Neural progenitor cell (in vitro differentiated cells): ENCODE measurements around the gene DACH1. TPM values are rescaled to one million over a fixed set of nuclear protein-coding genes. Genes with fewer than 3 reads are reported as not detected.

ENCODE experiments used
- DNase-seq: peaks from one replicate; pipeline ENCODE4 v3.0.0-alpha.2; 2016; ENCODE audit warnings: low spot score
- H2AFZ ChIP-seq: fragments of 200-600 bp; sonication (generic); replicated peaks from 2 replicates; pipeline ENCODE4 v1.6.1; 2016; ENCODE audit warnings: antibody characterized with exemption
- H3F3A ChIP-seq: fragments of 200-600 bp; sonication (generic); 2 replicates; pipeline ENCODE4 v1.6.1; 2016; ENCODE audit warnings: antibody characterized with exemption, low read depth
- H3K27ac ChIP-seq: fragments of 200-600 bp; sonication (generic); 2 replicates; pipeline ENCODE4 v1.5.1; 2016; ENCODE audit warnings: mild to moderate bottlenecking
- H3K27me3 ChIP-seq: fragments of 200-600 bp; sonication (generic); 2 replicates; pipeline ENCODE4 v1.6.1; 2016; ENCODE audit warnings: mild to moderate bottlenecking, moderate library complexity
- H3K36me3 ChIP-seq: fragments of 200-600 bp; sonication (generic); 2 replicates; pipeline ENCODE4 v1.5.1; 2016
- H3K4me1 ChIP-seq: fragments of 200-600 bp; sonication (generic); 2 replicates; pipeline ENCODE4 v1.6.1; 2016; ENCODE audit warnings: mixed run types
- H3K4me2 ChIP-seq: fragments of 200-600 bp; sonication (generic); 2 replicates; pipeline ENCODE4 v1.6.1; 2016
- H3K4me3 ChIP-seq: fragments of 200-600 bp; sonication (generic); 2 replicates; pipeline ENCODE4 v1.5.1; 2016
- H3K79me2 ChIP-seq: fragments of 200-600 bp; sonication (generic); 2 replicates; pipeline ENCODE4 v1.6.1; 2016; ENCODE audit warnings: low read depth
- H3K9ac ChIP-seq: fragments of 200-600 bp; sonication (generic); 2 replicates; pipeline ENCODE4 v1.6.1; 2016
- H3K9me3 ChIP-seq: fragments of 200-600 bp; sonication (generic); 2 replicates; pipeline ENCODE4 v1.5.1; 2016; ENCODE audit warnings: low read depth
- H4K20me1 ChIP-seq: fragments of 200-600 bp; sonication (generic); 2 replicates; pipeline ENCODE4 v1.6.1; 2016; ENCODE audit warnings: low read depth
- H3K27ac Mint-ChIP-seq: 3 replicates; pipeline ENCODE4 v1.8.0; 2021; ENCODE audit warnings: mixed read lengths
- H3K27me3 Mint-ChIP-seq: 2 replicates; pipeline ENCODE4 v1.8.0; 2022; ENCODE audit warnings: low read depth, mild to moderate bottlenecking, inconsistent platforms, moderate library complexity, mixed read lengths; ENCODE audit not compliant: insufficient read depth
- H3K36me3 Mint-ChIP-seq: 3 replicates; pipeline ENCODE4 v1.8.0; 2021; ENCODE audit warnings: mixed read lengths
- H3K4me1 Mint-ChIP-seq: 3 replicates; pipeline ENCODE4 v1.8.0; 2021; ENCODE audit warnings: mixed read lengths
- H3K4me3 Mint-ChIP-seq: 3 replicates; pipeline ENCODE4 v1.8.0; 2021; ENCODE audit warnings: mild to moderate bottlenecking, moderate library complexity, mixed read lengths
- H3K9me3 Mint-ChIP-seq: 3 replicates; pipeline ENCODE4 v1.8.0; 2020; ENCODE audit warnings: mixed read lengths
- EZH2 ChIP-seq: fragments of 200-600 bp; sonication (generic); IDR thresholded peaks from 2 replicates; pipeline ENCODE4 v1.6.1; 2017; ENCODE audit warnings: antibody characterized with exemption, mild to moderate bottlenecking, moderate library complexity
- EZH2phosphoT487 ChIP-seq: fragments of 200-600 bp; sonication (generic); IDR thresholded peaks from 2 replicates; pipeline ENCODE4 v1.6.1; 2017; ENCODE audit warnings: antibody characterized with exemption
- total RNA-seq: library from RNA; depleted of rRNA; stranded (reverse); fragments of >200 nt; gene quantifications from 2 replicates; pipeline ENCODE4 v1.2.3, GENCODE V29; 2015; ENCODE audit warnings: low replicate concordance
- TF ChIP-seq, protein P1 (sequence below): fragments of 200-600 bp; sonication (generic); IDR thresholded peaks from 2 replicates; pipeline ENCODE4 v1.5.1; 2017; ENCODE audit warnings: antibody characterized with exemption, mild to moderate bottlenecking

DACH1 gene
- total RNA-seq, 1 donor from 2014 or later: 27.6 TPM

DNA sequence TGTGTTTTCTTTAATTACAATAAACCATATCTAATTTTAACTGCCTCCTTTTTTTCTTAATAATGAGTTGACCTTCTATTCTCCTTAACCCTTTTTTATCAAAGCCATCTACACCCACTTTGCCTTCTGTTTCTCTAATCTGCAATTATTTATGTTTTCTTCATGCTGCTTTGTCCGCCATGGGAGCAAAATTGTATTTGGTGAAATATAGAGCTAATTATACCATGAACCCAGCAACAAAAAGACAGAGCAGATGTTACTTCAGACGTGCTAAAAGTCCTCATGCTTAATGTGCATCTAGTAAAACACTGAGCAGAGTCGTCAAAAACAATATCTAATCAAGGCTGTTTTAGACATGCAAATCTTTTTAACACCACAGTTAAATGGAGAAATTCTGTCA, 264.7 kb downstream of the DACH1 start:
- Histone ChIP-seq H3F3A (no peaks in the 10 kb centered on the region), H3K79me2 (no peaks in the 10 kb centered on the region), H3K4me1 (no peaks in the 10 kb centered on the region), H3K27ac (no peak overlapping the region), H4K20me1 (peaks cover 5% of the 10 kb centered on the region), H3K4me2 (no peak overlapping the region), H3K27me3 (no peaks in the 10 kb centered on the region), H3K9me3 (no peaks in the 10 kb centered on the region), H3K9ac (no peak overlapping the region), H3K36me3 (no peaks in the 10 kb centered on the region), H2AFZ (no peak overlapping the region), H3K4me3 (no peak overlapping the region)
- H3K4me1 Mint-ChIP-seq: peaks cover 4% of the 10 kb centered on the region
- no peak for DNase-seq
- no peak for TF ChIP-seq EZH2phosphoT487
- TF ChIP-seq, protein P1, sequence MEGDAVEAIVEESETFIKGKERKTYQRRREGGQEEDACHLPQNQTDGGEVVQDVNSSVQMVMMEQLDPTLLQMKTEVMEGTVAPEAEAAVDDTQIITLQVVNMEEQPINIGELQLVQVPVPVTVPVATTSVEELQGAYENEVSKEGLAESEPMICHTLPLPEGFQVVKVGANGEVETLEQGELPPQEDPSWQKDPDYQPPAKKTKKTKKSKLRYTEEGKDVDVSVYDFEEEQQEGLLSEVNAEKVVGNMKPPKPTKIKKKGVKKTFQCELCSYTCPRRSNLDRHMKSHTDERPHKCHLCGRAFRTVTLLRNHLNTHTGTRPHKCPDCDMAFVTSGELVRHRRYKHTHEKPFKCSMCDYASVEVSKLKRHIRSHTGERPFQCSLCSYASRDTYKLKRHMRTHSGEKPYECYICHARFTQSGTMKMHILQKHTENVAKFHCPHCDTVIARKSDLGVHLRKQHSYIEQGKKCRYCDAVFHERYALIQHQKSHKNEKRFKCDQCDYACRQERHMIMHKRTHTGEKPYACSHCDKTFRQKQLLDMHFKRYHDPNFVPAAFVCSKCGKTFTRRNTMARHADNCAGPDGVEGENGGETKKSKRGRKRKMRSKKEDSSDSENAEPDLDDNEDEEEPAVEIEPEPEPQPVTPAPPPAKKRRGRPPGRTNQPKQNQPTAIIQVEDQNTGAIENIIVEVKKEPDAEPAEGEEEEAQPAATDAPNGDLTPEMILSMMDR: no peak
- no peak for TF ChIP-seq EZH2
- no peaks in the 10 kb centered on the region for H3K9me3 Mint-ChIP-seq
- H3K36me3 Mint-ChIP-seq: peaks cover 4% of the 10 kb centered on the region
- no peak overlapping the region for H3K27ac Mint-ChIP-seq
- peaks cover 2% of the 10 kb centered on the region for H3K27me3 Mint-ChIP-seq
- no peak overlapping the region for H3K4me3 Mint-ChIP-seq

DNA sequence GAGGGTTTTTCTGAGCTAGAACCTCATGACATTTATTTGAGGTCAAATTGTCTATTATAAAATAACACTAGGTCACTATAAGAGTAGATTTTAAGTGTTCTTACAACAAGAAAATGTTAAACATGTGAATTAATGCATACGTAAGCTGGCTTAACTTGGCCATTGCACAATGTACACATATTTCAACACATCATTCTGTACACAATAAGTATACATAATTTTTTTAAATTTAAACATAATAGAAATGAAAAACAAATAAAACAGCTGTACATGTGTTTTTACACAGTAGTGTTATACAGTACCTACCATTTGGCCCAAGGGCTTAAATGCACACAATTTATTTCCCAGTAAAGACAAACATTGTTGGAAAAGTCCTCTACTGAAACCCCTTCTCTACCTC, 269.9 kb downstream of the DACH1 start:
- Mint-ChIP-seq H3K9me3 (no peaks in the 10 kb centered on the region), H3K27ac (no peak overlapping the region), H3K36me3 (peaks cover 7% of the 10 kb centered on the region), H3K4me1 (no peaks in the 10 kb centered on the region), H3K4me3 (no peak overlapping the region), H3K27me3 (peaks cover 2% of the 10 kb centered on the region)
- no peak overlapping the region for H3K4me2 ChIP-seq
- no peak overlapping the region for H3K9ac ChIP-seq
- no peaks in the 10 kb centered on the region for H3F3A ChIP-seq
- no peak overlapping the region for H2AFZ ChIP-seq
- H4K20me1 ChIP-seq: no peaks in the 10 kb centered on the region
- H3K4me1 ChIP-seq: no peaks in the 10 kb centered on the region
- no peaks in the 10 kb centered on the region for H3K9me3 ChIP-seq
- H3K27me3 ChIP-seq: no peaks in the 10 kb centered on the region
- no peaks in the 10 kb centered on the region for H3K79me2 ChIP-seq
- no peak overlapping the region for H3K4me3 ChIP-seq
- no peak overlapping the region for H3K27ac ChIP-seq
- no peak for DNase-seq
- no peak for TF ChIP-seq EZH2phosphoT487
- no peak for TF ChIP-seq EZH2
- TF ChIP-seq, protein P1: no peak
- H3K36me3 ChIP-seq: no peaks in the 10 kb centered on the region

DNA sequence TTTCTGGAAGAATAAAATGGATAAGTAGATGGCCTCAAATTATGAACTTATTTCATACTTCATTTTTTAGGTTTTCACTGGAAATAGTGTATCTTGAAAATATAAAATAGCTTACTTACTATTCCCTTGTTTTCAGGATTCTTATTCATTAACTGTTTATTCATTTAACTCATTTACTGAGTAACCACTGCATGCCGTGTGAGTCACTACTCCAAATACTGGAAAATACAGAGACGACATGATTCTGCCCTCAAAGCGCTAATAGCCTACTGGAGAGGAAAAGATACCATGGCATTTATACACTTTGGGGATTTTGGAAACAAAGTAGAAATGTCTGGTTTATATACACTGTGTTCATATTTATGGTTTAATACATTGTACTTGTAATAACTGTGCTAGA, 270.9 kb downstream of the DACH1 start:
- DNase-seq: no peak
- Histone ChIP-seq H3K4me2 (no peak overlapping the region), H3K9me3 (no peaks in the 10 kb centered on the region), H3K79me2 (no peaks in the 10 kb centered on the region), H3K27me3 (no peaks in the 10 kb centered on the region), H3K4me3 (no peak overlapping the region), H4K20me1 (no peaks in the 10 kb centered on the region), H3K9ac (no peak overlapping the region), H2AFZ (no peak overlapping the region), H3F3A (no peaks in the 10 kb centered on the region), H3K36me3 (no peaks in the 10 kb centered on the region), H3K27ac (no peak overlapping the region), H3K4me1 (no peaks in the 10 kb centered on the region)
- no peak overlapping the region for H3K27ac Mint-ChIP-seq
- no peaks in the 10 kb centered on the region for H3K4me1 Mint-ChIP-seq
- no peaks in the 10 kb centered on the region for H3K9me3 Mint-ChIP-seq
- peaks cover 2% of the 10 kb centered on the region for H3K27me3 Mint-ChIP-seq
- H3K36me3 Mint-ChIP-seq: peaks cover 7% of the 10 kb centered on the region
- H3K4me3 Mint-ChIP-seq: no peak overlapping the region
- TF ChIP-seq EZH2: no peak
- no peak for TF ChIP-seq EZH2phosphoT487
- TF ChIP-seq, protein P1: no peak

DNA sequence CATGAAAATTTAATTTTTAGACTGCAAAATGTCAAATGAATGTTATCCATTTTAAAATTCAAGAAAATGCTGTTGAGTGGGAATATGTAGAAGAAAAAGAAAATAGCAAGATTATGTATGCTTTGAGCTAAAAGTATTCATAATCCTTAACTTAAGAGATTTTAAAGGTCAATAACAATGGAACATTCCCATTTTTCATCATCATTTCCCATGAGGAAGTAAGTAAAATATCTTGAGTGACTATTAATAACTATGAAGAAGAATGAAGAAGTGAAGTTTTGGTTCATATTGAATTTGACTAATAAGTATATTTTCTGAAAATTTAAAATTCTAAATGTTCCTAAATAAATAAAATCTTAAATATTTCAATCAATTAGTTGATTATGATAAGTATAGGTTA, 273.4 kb downstream of the DACH1 start:
- H3K9me3 ChIP-seq: no peaks in the 10 kb centered on the region
- no peak overlapping the region for H3K4me2 ChIP-seq
- H3F3A ChIP-seq: no peaks in the 10 kb centered on the region
- no peak overlapping the region for H2AFZ ChIP-seq
- H3K27me3 ChIP-seq: no peaks in the 10 kb centered on the region
- Mint-ChIP-seq H3K27me3 (peaks cover 2% of the 10 kb centered on the region), H3K36me3 (peaks cover 4% of the 10 kb centered on the region), H3K27ac (no peak overlapping the region), H3K4me3 (no peak overlapping the region), H3K9me3 (no peaks in the 10 kb centered on the region), H3K4me1 (no peaks in the 10 kb centered on the region)
- no peaks in the 10 kb centered on the region for H4K20me1 ChIP-seq
- no peak for DNase-seq
- H3K36me3 ChIP-seq: no peaks in the 10 kb centered on the region
- H3K9ac ChIP-seq: no peak overlapping the region
- H3K27ac ChIP-seq: no peak overlapping the region
- H3K4me3 ChIP-seq: no peak overlapping the region
- no peaks in the 10 kb centered on the region for H3K4me1 ChIP-seq
- TF ChIP-seq EZH2phosphoT487: no peak
- TF ChIP-seq EZH2: no peak
- TF ChIP-seq, protein P1: no peak
- no peaks in the 10 kb centered on the region for H3K79me2 ChIP-seq
